ENCODE data around the gene CDA. TPM values are rescaled to one million over a fixed set of nuclear protein-coding genes. Genes with fewer than 3 reads are reported as not detected.

CDA gene
- total RNA-seq, 4 donors from 2014 or later: 0.56 to 3.5 (median 1.5) TPM

DNA sequence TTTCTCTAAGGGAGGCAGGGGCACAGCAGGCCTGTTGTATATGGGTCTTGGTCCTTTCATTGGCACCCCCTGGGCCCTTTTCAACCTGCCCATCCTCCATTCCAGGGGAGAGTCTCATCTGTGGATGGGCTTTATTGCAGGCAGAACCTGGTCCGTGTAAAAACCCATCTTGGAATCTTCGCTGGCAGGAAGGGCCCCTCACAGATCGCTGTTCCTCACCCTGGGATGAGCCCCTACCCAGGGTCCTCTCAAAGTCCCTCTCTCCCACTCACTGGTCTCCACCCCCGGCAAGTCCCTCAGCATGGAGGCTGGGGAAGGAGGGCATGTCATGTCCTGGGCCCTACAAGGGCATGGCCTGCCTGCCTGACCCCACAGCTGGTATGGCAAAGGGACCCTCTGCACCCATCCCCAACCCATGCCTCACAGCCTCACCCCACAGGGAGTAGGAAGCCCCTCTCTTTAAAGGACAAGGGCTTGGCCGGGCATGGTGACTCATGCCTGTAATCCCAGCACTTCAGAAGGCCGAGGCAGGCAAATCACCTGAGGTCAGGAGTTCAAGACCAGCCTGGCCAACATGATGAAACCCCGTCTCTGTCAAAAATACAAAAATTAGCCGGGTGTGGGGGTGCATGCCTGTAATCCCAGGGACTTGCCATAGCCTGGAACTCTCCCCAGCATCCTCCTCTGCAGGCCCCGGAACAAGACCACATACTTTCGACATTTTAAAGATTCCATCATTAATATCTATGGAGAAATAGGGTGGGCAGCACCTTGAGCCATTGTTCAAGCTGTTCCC lies 13.2 kb upstream of the CDA start:
- Histone ChIP-seq H3K27me3 (no peaks in the 10 kb centered on the region), H3K4me3 (replicated peaks in 1 of 3) (no peak overlapping the region), H3K4me1 (no peaks in the 10 kb centered on the region), H3K27ac (no peak overlapping the region), H3K36me3 (no peaks in the 10 kb centered on the region), H3K9me3 (no peaks in the 10 kb centered on the region)
- 66 to 71% methylated on average over 5 to 10 of the region's 10 CpGs for WGBS, 2 donors
- DNase-seq: no peak
- intact Hi-C loops (cut with DNase I): loop anchor here (10.0 kb wide), 1 partner anchor 69 kb away; no protein-coding TSS in a partner anchor
- no peak for TF ChIP-seq POLR2A (IDR thresholded peaks at IDR 0.05)
- TF ChIP-seq, protein P1, sequence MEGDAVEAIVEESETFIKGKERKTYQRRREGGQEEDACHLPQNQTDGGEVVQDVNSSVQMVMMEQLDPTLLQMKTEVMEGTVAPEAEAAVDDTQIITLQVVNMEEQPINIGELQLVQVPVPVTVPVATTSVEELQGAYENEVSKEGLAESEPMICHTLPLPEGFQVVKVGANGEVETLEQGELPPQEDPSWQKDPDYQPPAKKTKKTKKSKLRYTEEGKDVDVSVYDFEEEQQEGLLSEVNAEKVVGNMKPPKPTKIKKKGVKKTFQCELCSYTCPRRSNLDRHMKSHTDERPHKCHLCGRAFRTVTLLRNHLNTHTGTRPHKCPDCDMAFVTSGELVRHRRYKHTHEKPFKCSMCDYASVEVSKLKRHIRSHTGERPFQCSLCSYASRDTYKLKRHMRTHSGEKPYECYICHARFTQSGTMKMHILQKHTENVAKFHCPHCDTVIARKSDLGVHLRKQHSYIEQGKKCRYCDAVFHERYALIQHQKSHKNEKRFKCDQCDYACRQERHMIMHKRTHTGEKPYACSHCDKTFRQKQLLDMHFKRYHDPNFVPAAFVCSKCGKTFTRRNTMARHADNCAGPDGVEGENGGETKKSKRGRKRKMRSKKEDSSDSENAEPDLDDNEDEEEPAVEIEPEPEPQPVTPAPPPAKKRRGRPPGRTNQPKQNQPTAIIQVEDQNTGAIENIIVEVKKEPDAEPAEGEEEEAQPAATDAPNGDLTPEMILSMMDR (IDR thresholded peaks at IDR 0.05): no peak

DNA sequence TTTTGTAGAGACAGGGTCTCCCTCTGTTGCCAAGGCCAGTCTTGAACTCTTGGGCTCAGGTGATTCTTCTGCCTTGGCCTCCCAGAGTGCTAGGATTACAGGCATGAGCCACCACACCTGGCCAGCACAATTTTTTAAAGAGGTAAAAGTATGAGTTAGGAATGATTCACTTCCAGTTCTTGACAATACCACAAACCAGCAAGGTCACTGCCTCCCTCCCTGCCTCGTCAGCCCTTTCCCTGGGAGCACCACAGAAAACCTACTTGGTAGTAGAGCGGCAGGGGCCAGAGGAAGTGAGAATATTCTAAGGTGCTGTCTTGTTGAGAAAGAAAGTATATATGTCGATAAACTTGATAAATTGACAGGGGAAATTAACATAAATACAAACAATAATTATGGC lies 10.8 kb upstream of the CDA start:
- H3K36me3 ChIP-seq: no peaks in the 10 kb centered on the region
- TF ChIP-seq POLR2A (IDR thresholded peaks at IDR 0.05): no peak
- TF ChIP-seq, protein P1 (IDR thresholded peaks at IDR 0.05): no peak
- H3K27ac ChIP-seq: no peak overlapping the region
- no peaks in the 10 kb centered on the region for H3K9me3 ChIP-seq
- no peaks in the 10 kb centered on the region for H3K4me1 ChIP-seq
- DNase-seq: no peak
- H3K27me3 ChIP-seq: no peaks in the 10 kb centered on the region
- H3K4me3 ChIP-seq (replicated peaks in 1 of 3): no peak overlapping the region
- 83 to 93% methylated on average over 3 of the region's 3 CpGs for WGBS, 2 donors
- intact Hi-C loops (cut with DNase I): loop anchor here (10.0 kb wide), 1 partner anchor 67 kb away; no protein-coding TSS in a partner anchor

DNA sequence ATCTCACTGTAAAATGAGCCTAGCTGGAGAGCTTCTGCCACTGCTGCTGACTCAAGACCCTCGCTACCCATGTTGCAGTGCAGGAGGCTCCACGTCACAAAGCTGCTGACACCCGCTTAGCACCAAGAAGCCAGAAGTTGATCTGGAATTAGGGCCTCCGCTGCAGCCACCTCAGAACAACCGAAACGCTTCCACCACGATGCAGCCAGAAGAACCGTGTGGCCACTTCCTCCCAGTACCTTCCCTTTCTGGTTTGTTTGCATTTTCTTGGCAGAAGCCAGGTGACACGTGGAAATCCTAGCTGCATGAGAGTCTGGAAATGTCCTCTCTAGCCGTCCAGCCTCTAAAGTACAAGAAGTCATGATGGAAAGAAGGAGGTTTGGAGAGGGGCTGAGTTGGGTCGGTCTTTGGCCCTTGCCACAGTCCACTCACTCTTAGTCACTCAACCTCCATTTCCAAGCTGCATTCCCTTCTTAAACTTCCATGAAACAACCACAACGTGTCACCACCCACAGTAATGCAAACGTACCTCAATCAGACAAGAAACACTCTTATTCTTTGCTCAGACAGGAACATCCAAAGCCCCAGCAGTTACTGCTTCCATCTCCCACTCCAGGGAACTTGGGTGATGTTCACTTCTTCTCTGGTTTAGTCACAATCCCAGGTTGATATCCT lies 10.0 kb upstream of the CDA start:
- H3K27ac ChIP-seq: no peak overlapping the region
- H3K36me3 ChIP-seq: no peaks in the 10 kb centered on the region
- no peaks in the 10 kb centered on the region for H3K27me3 ChIP-seq
- 71 to 75% methylated on average over 13 of the region's 13 CpGs for WGBS, 2 donors
- H3K9me3 ChIP-seq: no peaks in the 10 kb centered on the region
- intact Hi-C loops (cut with DNase I): loop anchor here (10.0 kb wide), 1 partner anchor 66 kb away; no protein-coding TSS in a partner anchor
- DNase-seq: no peak
- H3K4me1 ChIP-seq: no peaks in the 10 kb centered on the region
- TF ChIP-seq POLR2A (IDR thresholded peaks at IDR 0.05): no peak
- TF ChIP-seq, protein P1 (IDR thresholded peaks at IDR 0.05): no peak
- H3K4me3 ChIP-seq (replicated peaks in 1 of 3): no peak overlapping the region

DNA sequence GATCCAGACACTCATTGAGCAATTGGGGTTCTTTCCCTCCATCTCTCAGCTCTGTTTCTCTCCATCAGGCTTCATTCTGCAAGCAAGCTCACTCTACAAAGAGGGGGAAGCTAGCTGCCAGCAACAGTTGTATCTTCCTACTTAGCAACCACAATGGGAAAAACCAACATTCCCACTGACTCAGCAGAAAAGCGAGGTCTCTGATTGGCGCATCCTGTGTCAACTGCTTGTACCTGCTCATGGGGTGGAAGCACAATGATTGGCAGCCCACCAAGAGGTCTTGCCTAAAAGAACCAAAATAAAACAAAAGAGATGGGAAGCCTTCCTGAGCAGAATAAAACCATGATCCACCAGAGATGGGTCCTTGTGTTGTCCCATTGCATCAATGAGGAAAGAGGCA lies 4.0 kb upstream of the CDA start:
- Histone ChIP-seq H3K36me3 (no peaks in the 10 kb centered on the region), H3K27me3 (no peaks in the 10 kb centered on the region), H3K27ac (no peak overlapping the region), H3K4me3 (replicated peaks in 1 of 3) (no peak overlapping the region), H3K9me3 (no peaks in the 10 kb centered on the region), H3K4me1 (no peaks in the 10 kb centered on the region)
- DNase-seq: peak in 1 of 2 donors; percentile 10
- intact Hi-C loops (cut with DNase I): no loop called here
- no peak for TF ChIP-seq POLR2A (IDR thresholded peaks at IDR 0.05)
- TF ChIP-seq, protein P1 (IDR thresholded peaks at IDR 0.05): no peak
- WGBS, 2 donors: 61 to 62% methylated on average over 2 of the region's 2 CpGs

Measured in thyroid gland (tissue), 4 donors.